ENCODE measurements around the gene GALNT16.

The GALNT16 gene

GRCh38 chr14:69333791-69334337 is 73.9 kb downstream of the GALNT16 start:
- no peaks in the 10 kb centered on the region for H3K27me3 ChIP-seq (ENCODE audit: insufficient read depth, poor library complexity, severe bottlenecking)
- DNase-seq (ENCODE audit: low read depth in 1 of 2, low spot score in 1 of 2), result no peak
- no peak for TF ChIP-seq CTCF (IDR thresholded peaks at IDR 0.05; ENCODE audit: insufficient read depth, low read length)
- TF ChIP-seq GABPA (IDR thresholded peaks at IDR 0.05; ENCODE audit: low read depth), result no peak
- TF ChIP-seq SPI1 (IDR thresholded peaks at IDR 0.05; ENCODE audit: borderline replicate concordance, low read depth), result no peak
- TF ChIP-seq REST (IDR thresholded peaks at IDR 0.05; ENCODE audit: insufficient replicate concordance, low read depth), result no peak
- TF ChIP-seq POLR2AphosphoS5 (IDR thresholded peaks at IDR 0.05; ENCODE audit: low read depth), result no peak
- no peak overlapping the region for H3K4me3 ChIP-seq (replicated peaks; ENCODE audit: insufficient read depth, low read length)
- H3K27ac ChIP-seq (replicated peaks), result no peak overlapping the region

- Histone ChIP-seq H3K27ac (replicated peaks) (no peak overlapping the region), H3K4me3 (replicated peaks; ENCODE audit: insufficient read depth, low read length) (no peak overlapping the region), H3K27me3 (ENCODE audit: insufficient read depth, poor library complexity, severe bottlenecking) (no peaks in the 10 kb centered on the region)
- TF ChIP-seq CTCF (IDR thresholded peaks at IDR 0.05; ENCODE audit: insufficient read depth, low read length) (no peak), POLR2AphosphoS5 (IDR thresholded peaks at IDR 0.05; ENCODE audit: low read depth) (no peak), REST (IDR thresholded peaks at IDR 0.05; ENCODE audit: insufficient replicate concordance, low read depth) (no peak), GABPA (IDR thresholded peaks at IDR 0.05; ENCODE audit: low read depth) (no peak), SPI1 (IDR thresholded peaks at IDR 0.05; ENCODE audit: borderline replicate concordance, low read depth) (no peak)
- no peak for DNase-seq (ENCODE audit: low read depth in 1 of 2, low spot score in 1 of 2)
These were observed 74.6 kb downstream of the GALNT16 start for GRCh38 chr14:69334576-69334975.

GRCh38 chr14:69335371-69335771 is 75.4 kb downstream of the GALNT16 start:
- no peak overlapping the region for H3K27ac ChIP-seq (replicated peaks)
- no peak for DNase-seq (ENCODE audit: low read depth in 1 of 2, low spot score in 1 of 2)
- H3K27me3 ChIP-seq (ENCODE audit: insufficient read depth, poor library complexity, severe bottlenecking), result no peaks in the 10 kb centered on the region
- no peak for TF ChIP-seq REST (IDR thresholded peaks at IDR 0.05; ENCODE audit: insufficient replicate concordance, low read depth)
- TF ChIP-seq GABPA (IDR thresholded peaks at IDR 0.05; ENCODE audit: low read depth), result no peak
- no peak for TF ChIP-seq POLR2AphosphoS5 (IDR thresholded peaks at IDR 0.05; ENCODE audit: low read depth)
- TF ChIP-seq CTCF (IDR thresholded peaks at IDR 0.05; ENCODE audit: insufficient read depth, low read length), result no peak
- TF ChIP-seq SPI1 (IDR thresholded peaks at IDR 0.05; ENCODE audit: borderline replicate concordance, low read depth), result no peak
- no peak overlapping the region for H3K4me3 ChIP-seq (replicated peaks; ENCODE audit: insufficient read depth, low read length)
